ENCODE data around the gene TAC3.

DNA sequence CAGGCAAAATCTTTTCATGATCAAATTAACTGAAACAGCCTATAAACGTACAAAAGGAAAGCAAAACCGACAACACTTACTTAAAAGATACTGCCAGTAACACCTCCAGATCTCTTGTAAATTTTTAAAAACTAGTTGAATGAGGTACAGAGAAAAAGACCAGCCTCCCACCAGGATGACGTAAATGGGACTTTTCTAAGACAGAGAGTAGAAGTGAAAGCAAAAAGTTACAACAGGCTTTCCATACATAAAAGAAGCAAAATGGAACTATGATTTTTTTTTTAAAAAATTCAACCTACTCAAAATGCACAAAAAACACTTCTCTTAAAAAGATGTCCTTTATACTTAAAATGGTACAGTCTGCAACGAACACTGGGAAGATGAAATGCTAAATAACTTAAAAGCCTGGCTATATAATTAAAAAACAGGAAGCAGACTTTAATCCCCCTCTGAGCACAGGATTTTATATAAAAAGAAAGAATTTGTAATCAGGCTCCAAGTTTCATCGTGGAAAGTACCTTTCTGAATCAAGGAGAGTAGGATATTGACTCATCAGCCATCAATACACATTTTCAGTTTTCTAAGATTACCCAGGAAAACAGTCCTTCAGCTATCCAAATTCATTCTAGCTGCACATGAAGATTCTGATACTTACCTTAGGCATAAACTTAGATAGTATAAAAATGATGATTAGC is 47.8 kb upstream of the TAC3 start:
- TF ChIP-seq, protein P1, sequence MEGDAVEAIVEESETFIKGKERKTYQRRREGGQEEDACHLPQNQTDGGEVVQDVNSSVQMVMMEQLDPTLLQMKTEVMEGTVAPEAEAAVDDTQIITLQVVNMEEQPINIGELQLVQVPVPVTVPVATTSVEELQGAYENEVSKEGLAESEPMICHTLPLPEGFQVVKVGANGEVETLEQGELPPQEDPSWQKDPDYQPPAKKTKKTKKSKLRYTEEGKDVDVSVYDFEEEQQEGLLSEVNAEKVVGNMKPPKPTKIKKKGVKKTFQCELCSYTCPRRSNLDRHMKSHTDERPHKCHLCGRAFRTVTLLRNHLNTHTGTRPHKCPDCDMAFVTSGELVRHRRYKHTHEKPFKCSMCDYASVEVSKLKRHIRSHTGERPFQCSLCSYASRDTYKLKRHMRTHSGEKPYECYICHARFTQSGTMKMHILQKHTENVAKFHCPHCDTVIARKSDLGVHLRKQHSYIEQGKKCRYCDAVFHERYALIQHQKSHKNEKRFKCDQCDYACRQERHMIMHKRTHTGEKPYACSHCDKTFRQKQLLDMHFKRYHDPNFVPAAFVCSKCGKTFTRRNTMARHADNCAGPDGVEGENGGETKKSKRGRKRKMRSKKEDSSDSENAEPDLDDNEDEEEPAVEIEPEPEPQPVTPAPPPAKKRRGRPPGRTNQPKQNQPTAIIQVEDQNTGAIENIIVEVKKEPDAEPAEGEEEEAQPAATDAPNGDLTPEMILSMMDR (IDR thresholded peaks at IDR 0.05; ENCODE audit: control extremely low read depth in 1 of 3, insufficient read depth in 1 of 3, low read depth in 1 of 3, low read length in 3 of 3): no peak
- no peak for TF ChIP-seq POLR2AphosphoS5 (IDR thresholded peaks at IDR 0.05; ENCODE audit: low read depth, low read length)

All from H1 (cell line).